ENCODE measurements around the gene PCYOX1L.

Gene PCYOX1L

GRCh38 chr5:149340920-149341319, 16.9 kb upstream of the PCYOX1L start:
- no peak for DNase-seq

GRCh38 chr5:149341876-149342275, 16.0 kb upstream of the PCYOX1L start:
- DNase-seq: no peak

- no peak for DNase-seq
Observed at GRCh38 chr5:149344151-149344550, 13.7 kb upstream of the PCYOX1L start.

GRCh38 chr5:149345147-149345891, 12.5 kb upstream of the PCYOX1L start, which contains the start of gene GRPEL2:
TSS of gene GRPEL2 (plus strand) at chr5:149345499. CDS start at chr5:149345540, 41 bp downstream.
- peak; percentile 89 to 91 for DNase-seq

- no peak for DNase-seq
Observed at GRCh38 chr5:149345892-149346222, 12.0 kb upstream of the PCYOX1L start.

GRCh38 chr5:149348518-149348917, 9.3 kb upstream of the PCYOX1L start:
- no peak for DNase-seq

GRCh38 chr5:149349382-149349781, 8.5 kb upstream of the PCYOX1L start:
- no peak for DNase-seq

GRCh38 chr5:149352169-149352568, 5.7 kb upstream of the PCYOX1L start:
- no peak for DNase-seq

- no peak for DNase-seq
Observed at GRCh38 chr5:149353911-149354310, 3.9 kb upstream of the PCYOX1L start.

- peak in 1 of 2 experiments; percentile 10 for DNase-seq
Observed at GRCh38 chr5:149355688-149356087, 2.2 kb upstream of the PCYOX1L start.

- DNase-seq: no peak
Observed at GRCh38 chr5:149356391-149356790, 1.5 kb upstream of the PCYOX1L start.

- DNase-seq: peak; percentile 18 to 19
Observed at GRCh38 chr5:149358294-149358651, 427 bp downstream of the PCYOX1L start.

- no peak for DNase-seq
Observed at GRCh38 chr5:149358868-149359495, 1.1 kb downstream of the PCYOX1L start.

- no peak for DNase-seq
Observed at GRCh38 chr5:149360272-149360671, 2.4 kb downstream of the PCYOX1L start.

- DNase-seq: no peak
Observed at GRCh38 chr5:149362541-149362940, 4.7 kb downstream of the PCYOX1L start.

GRCh38 chr5:149363358-149363757, 5.5 kb downstream of the PCYOX1L start:
- DNase-seq: no peak

- DNase-seq: no peak
Observed at GRCh38 chr5:149363936-149364335, 6.1 kb downstream of the PCYOX1L start.

GRCh38 chr5:149364719-149365118, 6.9 kb downstream of the PCYOX1L start:
- no peak for DNase-seq

- no peak for DNase-seq
Observed at GRCh38 chr5:149365418-149365817, 7.6 kb downstream of the PCYOX1L start.

- no peak for DNase-seq
Observed at GRCh38 chr5:149366169-149366729, 8.4 kb downstream of the PCYOX1L start.

GRCh38 chr5:149367249-149367971, 9.6 kb downstream of the PCYOX1L start:
- peak; percentile 32 to 37 for DNase-seq

- DNase-seq: no peak
Observed at GRCh38 chr5:149367972-149368645, 10.3 kb downstream of the PCYOX1L start.

- DNase-seq: no peak
Observed at GRCh38 chr5:149370878-149371277, 13.0 kb downstream of the PCYOX1L start.
